Suprapubic skin (tissue), 4 donors: Measurements from ENCODE around the gene CPNE5. TPM values are rescaled to one million over a fixed set of nuclear protein-coding genes. Genes with fewer than 3 reads are reported as not detected.

Experiments
- DNase-seq, 2 donors: peaks; one replicate each; pipeline ENCODE4 v3.0.0-alpha.2; 2019; ENCODE audit warnings: low spot score in 2 of 2
- H3K27ac ChIP-seq: fragments of 200-600 bp; sonication (generic); one replicate; pipeline ENCODE4 v1.5.1; 2019
- H3K27me3 ChIP-seq: fragments of 200-600 bp; sonication (generic); one replicate; pipeline ENCODE4 v1.5.1; 2019
- H3K36me3 ChIP-seq: fragments of 200-600 bp; sonication (generic); one replicate; pipeline ENCODE4 v1.5.1; 2019
- H3K4me1 ChIP-seq: fragments of 200-600 bp; sonication (generic); one replicate; pipeline ENCODE4 v1.5.1; 2019
- H3K4me3 ChIP-seq: fragments of 200-600 bp; sonication (generic); one replicate; pipeline ENCODE4 v1.5.1; 2019; ENCODE audit warnings: mild to moderate bottlenecking
- H3K9me3 ChIP-seq: fragments of 200-600 bp; sonication (generic); one replicate; pipeline ENCODE4 v1.5.1; 2019
- CTCF ChIP-seq, 2 donors: fragments of 200-600 bp in 1 of 2; fragments of 450-650 bp in 1 of 2; sonication (generic) in 1 of 2; IDR thresholded peaks; one replicate each; pipeline ENCODE4 v1.5.1; 2016 to 2019; ENCODE audit warnings: antibody characterized with exemption in 2 of 2, mild to moderate bottlenecking in 1 of 2, moderate library complexity in 1 of 2
- EP300 ChIP-seq: sonication (generic); formaldehyde crosslinking; IDR thresholded peaks from one replicate; pipeline ENCODE4 v1.6.1; 2017; ENCODE audit warnings: antibody characterized with exemption
- POLR2A ChIP-seq, 2 donors: fragments of 450-650 bp; IDR thresholded peaks; one replicate each; pipeline ENCODE4 v1.6.1; 2017; ENCODE audit warnings: antibody characterized with exemption in 2 of 2, mild to moderate bottlenecking in 2 of 2, moderate library complexity in 2 of 2
- POLR2AphosphoS5 ChIP-seq, 3 donors: sonication (generic); formaldehyde crosslinking; IDR thresholded peaks; one replicate each; pipeline ENCODE4 v1.6.1; 2017; ENCODE audit warnings: antibody characterized with exemption in 3 of 3
- WGBS: methylation state at CpG from one replicate; pipeline ENCODE4 v1.1.5; 2018; 5-methylcytosine and 5-hydroxymethylcytosine counted together
- total RNA-seq, 4 donors: library from RNA; depleted of rRNA; stranded (reverse); fragments of >200 nt; gene quantifications; one replicate each; pipeline ENCODE4 v1.1.0, GENCODE V29; 2016

The CPNE5 gene
- total RNA-seq, 4 donors from 2014 or later: 0.48 to 1.2 (median 0.90) TPM

DNA sequence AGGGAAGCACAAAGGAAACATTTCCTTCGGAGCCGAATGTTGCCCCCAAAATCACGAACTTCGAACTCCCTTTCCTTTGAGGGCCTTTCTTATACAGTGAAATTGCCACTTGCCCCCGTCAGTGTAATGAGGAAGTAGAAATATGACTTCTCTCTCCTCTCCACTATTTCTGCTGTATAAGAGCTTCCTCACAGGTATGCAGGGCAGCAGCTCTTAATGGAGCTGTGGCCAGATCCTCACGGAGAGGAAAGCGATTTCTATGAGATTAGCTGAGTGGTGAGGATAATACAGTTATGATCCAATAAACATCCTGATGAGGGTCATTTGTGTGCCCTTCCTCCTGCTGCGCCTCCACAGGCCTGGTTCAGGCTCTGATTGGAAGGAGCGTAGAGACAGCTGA is 10.8 kb upstream of the CPNE5 start:
- H3K4me1 ChIP-seq: peaks cover 41% of the 10 kb centered on the region
- no peaks in the 10 kb centered on the region for H3K36me3 ChIP-seq
- no peaks in the 10 kb centered on the region for H3K27me3 ChIP-seq
- no peak for TF ChIP-seq POLR2A (IDR thresholded peaks at IDR 0.05)
- no peak for TF ChIP-seq EP300
- TF ChIP-seq POLR2AphosphoS5 (IDR thresholded peaks at IDR 0.05): no peak
- TF ChIP-seq CTCF (IDR thresholded peaks at IDR 0.05): no peak
- H3K9me3 ChIP-seq: no peaks in the 10 kb centered on the region
- 88% methylated on average over 9 of the region's 9 CpGs for WGBS
- peak in 1 of 2 donors; percentile 36 for DNase-seq
- no peak overlapping the region for H3K4me3 ChIP-seq
- H3K27ac ChIP-seq: no peak overlapping the region

- Histone ChIP-seq H3K27ac (no peak overlapping the region), H3K27me3 (no peaks in the 10 kb centered on the region), H3K36me3 (no peaks in the 10 kb centered on the region), H3K4me1 (peaks cover 41% of the 10 kb centered on the region), H3K4me3 (peak overlapping the region; percentile 8), H3K9me3 (no peaks in the 10 kb centered on the region)
- WGBS: 40% methylated on average over 26 of the region's 26 CpGs
- TF ChIP-seq POLR2AphosphoS5 (IDR thresholded peaks at IDR 0.05): no peak
- TF ChIP-seq CTCF (IDR thresholded peaks at IDR 0.05): no peak
- no peak for TF ChIP-seq EP300
- no peak for TF ChIP-seq POLR2A (IDR thresholded peaks at IDR 0.05)
- DNase-seq: peak in 1 of 2 donors; percentile 66
Observed at GRCh38 chr6:36848658-36849441, 9.6 kb upstream of the CPNE5 start.

GRCh38 chr6:36847991-36848390 is 8.7 kb upstream of the CPNE5 start:
- no peak for DNase-seq
- TF ChIP-seq EP300 (no peak), POLR2A (IDR thresholded peaks at IDR 0.05) (no peak), CTCF (IDR thresholded peaks at IDR 0.05) (no peak), POLR2AphosphoS5 (IDR thresholded peaks at IDR 0.05) (no peak)
- H3K36me3 ChIP-seq: no peaks in the 10 kb centered on the region
- no peaks in the 10 kb centered on the region for H3K9me3 ChIP-seq
- 90% methylated on average over 6 of the region's 6 CpGs for WGBS
- H3K27me3 ChIP-seq: no peaks in the 10 kb centered on the region
- H3K4me3 ChIP-seq: no peak overlapping the region
- peaks cover 35% of the 10 kb centered on the region for H3K4me1 ChIP-seq
- no peak overlapping the region for H3K27ac ChIP-seq

DNA sequence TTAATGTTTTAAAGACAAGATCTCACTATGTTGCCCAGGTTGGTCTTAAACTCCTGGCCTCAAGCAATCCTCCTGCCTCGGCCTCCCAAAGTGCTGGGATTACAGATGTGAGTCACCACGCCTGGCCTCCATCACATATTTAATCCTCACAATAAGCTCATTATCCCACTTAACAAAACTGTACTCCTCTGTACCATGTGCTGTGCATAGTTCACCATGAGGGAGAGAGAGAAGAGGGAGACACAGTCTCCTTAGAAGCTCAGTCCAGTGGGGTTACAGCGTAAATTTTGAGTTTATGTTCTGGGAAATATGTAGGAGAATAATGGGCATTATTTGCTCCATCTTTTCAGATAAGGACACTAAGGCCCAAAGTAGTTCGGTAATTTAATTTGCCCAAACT is 7.9 kb upstream of the CPNE5 start:
- H3K4me3 ChIP-seq: no peak overlapping the region
- no peak overlapping the region for H3K27ac ChIP-seq
- H3K36me3 ChIP-seq: no peaks in the 10 kb centered on the region
- WGBS: 98% methylated on average over 4 of the region's 4 CpGs
- TF ChIP-seq CTCF (IDR thresholded peaks at IDR 0.05) (no peak), EP300 (no peak), POLR2A (IDR thresholded peaks at IDR 0.05) (no peak), POLR2AphosphoS5 (IDR thresholded peaks at IDR 0.05) (no peak)
- no peaks in the 10 kb centered on the region for H3K27me3 ChIP-seq
- no peaks in the 10 kb centered on the region for H3K9me3 ChIP-seq
- DNase-seq: no peak
- H3K4me1 ChIP-seq: peaks cover 37% of the 10 kb centered on the region

- no peak overlapping the region for H3K27ac ChIP-seq
- H3K9me3 ChIP-seq: no peaks in the 10 kb centered on the region
- 83% methylated on average over 4 of the region's 4 CpGs for WGBS
- H3K4me1 ChIP-seq: peaks cover 37% of the 10 kb centered on the region
- no peak for TF ChIP-seq EP300
- no peak for TF ChIP-seq CTCF (IDR thresholded peaks at IDR 0.05)
- TF ChIP-seq POLR2A (IDR thresholded peaks at IDR 0.05): no peak
- TF ChIP-seq POLR2AphosphoS5 (IDR thresholded peaks at IDR 0.05): no peak
- no peaks in the 10 kb centered on the region for H3K36me3 ChIP-seq
- no peaks in the 10 kb centered on the region for H3K27me3 ChIP-seq
- no peak for DNase-seq
- H3K4me3 ChIP-seq: no peak overlapping the region
Observed at GRCh38 chr6:36845233-36845632, 6.0 kb upstream of the CPNE5 start.
